ENCODE results near the gene PSMA2. TPM values are rescaled to one million over a fixed set of nuclear protein-coding genes. Genes with fewer than 3 reads are reported as not detected.

The PSMA2 gene
- total RNA-seq, 4 donors from 2014 or later, result 36.3 to 105 (median 73.2) TPM

GRCh38 chr7:42940985-42941847 lies 9.2 kb upstream of the PSMA2 start:
- Histone ChIP-seq H3K4me1 (no peaks in the 10 kb centered on the region), H3K4me3 (no peak overlapping the region), H3K9me3 (no peaks in the 10 kb centered on the region), H3K27me3 (no peaks in the 10 kb centered on the region), H3K27ac (no peak overlapping the region), H3K36me3 (peaks cover 4 to 37% of the 10 kb centered on the region in 2 donors)
- ATAC-seq, result peak; percentile 50
- 47 to 71% methylated on average over 5 to 7 of the region's 13 CpGs for WGBS, 2 donors (ENCODE audit: low coverage in 1 of 2)
- TF ChIP-seq EP300 (IDR thresholded peaks at IDR 0.05) (no peak), POLR2AphosphoS5 (IDR thresholded peaks at IDR 0.05) (no peak), CTCF (IDR thresholded peaks at IDR 0.05) (peak; percentile 71 to 88 (median 76)), POLR2A (IDR thresholded peaks at IDR 0.05) (no peak)

GRCh38 chr7:42939457-42940240 lies 7.7 kb upstream of the PSMA2 start:
- TF ChIP-seq EP300 (IDR thresholded peaks at IDR 0.05), result no peak
- no peak for TF ChIP-seq POLR2A (IDR thresholded peaks at IDR 0.05)
- no peak for TF ChIP-seq POLR2AphosphoS5 (IDR thresholded peaks at IDR 0.05)
- TF ChIP-seq CTCF (IDR thresholded peaks at IDR 0.05), result no peak
- peaks cover 4 to 52% of the 10 kb centered on the region in 2 donors for H3K36me3 ChIP-seq
- ATAC-seq, result no peak
- WGBS, 2 donors (ENCODE audit: low coverage in 1 of 2), result 56 to 76% methylated on average over 4 of the region's 4 CpGs
- H3K9me3 ChIP-seq, result no peaks in the 10 kb centered on the region
- H3K27me3 ChIP-seq, result no peaks in the 10 kb centered on the region
- H3K4me1 ChIP-seq, result peaks cover 0 to 7% (median 0%) of the 10 kb centered on the region in 3 donors
- no peak overlapping the region for H3K27ac ChIP-seq
- H3K4me3 ChIP-seq, result no peak overlapping the region

DNA sequence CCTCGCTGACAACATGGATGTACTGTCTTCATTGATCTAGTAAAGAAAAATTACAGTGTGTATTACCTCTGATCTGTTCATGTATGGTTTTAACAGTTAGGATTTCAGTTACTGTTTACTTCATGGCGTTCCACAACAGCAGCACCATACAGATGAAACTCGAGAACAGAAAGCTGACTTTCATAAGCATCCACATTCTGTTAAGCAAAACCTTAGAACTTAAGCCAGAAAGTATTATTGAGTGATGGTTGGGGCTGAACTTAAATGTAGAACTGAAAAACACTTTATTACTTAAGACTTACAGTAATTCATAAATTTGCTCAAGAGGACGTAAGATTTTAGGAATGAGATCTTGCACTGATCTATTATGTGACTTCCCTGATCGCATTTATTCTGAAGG lies 3.9 kb upstream of the PSMA2 start:
- Histone ChIP-seq H3K27ac (no peak overlapping the region), H3K27me3 (no peaks in the 10 kb centered on the region), H3K4me3 (no peak overlapping the region), H3K36me3 (peaks cover 4 to 52% of the 10 kb centered on the region in 2 donors), H3K4me1 (peaks cover 2 to 30% (median 9%) of the 10 kb centered on the region in 3 donors), H3K9me3 (no peaks in the 10 kb centered on the region)
- no peak for ATAC-seq
- 89 to 90% methylated on average over 5 of the region's 5 CpGs for WGBS, 2 donors (ENCODE audit: low coverage in 1 of 2)
- TF ChIP-seq CTCF (IDR thresholded peaks at IDR 0.05) (no peak), POLR2AphosphoS5 (IDR thresholded peaks at IDR 0.05) (no peak), EP300 (IDR thresholded peaks at IDR 0.05) (no peak), POLR2A (IDR thresholded peaks at IDR 0.05) (no peak)

DNA sequence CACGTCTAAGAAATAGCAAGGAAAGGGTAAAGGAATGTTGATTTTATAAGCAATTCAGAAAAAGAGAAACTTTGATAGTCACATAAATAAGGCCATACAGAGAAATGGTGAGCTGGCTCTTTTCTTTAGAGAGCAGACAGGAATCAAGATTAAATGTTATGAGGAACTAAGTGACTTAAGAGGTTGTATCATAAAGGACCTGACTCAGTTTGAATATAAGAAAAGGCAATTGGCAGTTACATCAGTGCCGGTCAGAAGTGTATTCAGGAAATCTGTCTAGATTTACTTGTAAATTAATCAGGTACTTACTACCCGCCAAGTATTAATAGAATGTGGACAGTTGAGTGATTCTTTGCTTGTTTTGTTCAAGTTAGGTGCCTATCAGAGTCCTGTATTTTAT lies 2.3 kb upstream of the PSMA2 start:
- 77 to 86% methylated on average over 3 of the region's 3 CpGs for WGBS, 2 donors (ENCODE audit: low coverage in 1 of 2)
- Histone ChIP-seq H3K4me3 (no peak overlapping the region), H3K9me3 (no peaks in the 10 kb centered on the region), H3K36me3 (peaks cover 4 to 46% of the 10 kb centered on the region in 2 donors), H3K27me3 (no peaks in the 10 kb centered on the region), H3K27ac (no peak overlapping the region), H3K4me1 (peaks cover 8 to 46% (median 18%) of the 10 kb centered on the region in 3 donors)
- ATAC-seq, result no peak
- TF ChIP-seq EP300 (IDR thresholded peaks at IDR 0.05) (no peak), POLR2AphosphoS5 (IDR thresholded peaks at IDR 0.05) (no peak), CTCF (IDR thresholded peaks at IDR 0.05) (no peak), POLR2A (IDR thresholded peaks at IDR 0.05) (no peak)
